Brain microvascular endothelial cell (primary cell): ENCODE results near the gene SLC2A2.

Source experiments
- DNase-seq: peaks from one replicate; pipeline ENCODE4 v3.0.0-alpha.2; 2020
- H3K27ac ChIP-seq: fragments of 250-450 bp; sonication (Bioruptor Pico); 2 replicates; pipeline ENCODE4 v1.5.1; 2020; ENCODE audit warnings: mild to moderate bottlenecking, moderate library complexity
- H3K27me3 ChIP-seq: fragments of 250-450 bp; sonication (Bioruptor Pico); replicated peaks from 2 replicates; pipeline ENCODE4 v1.5.1; 2020; ENCODE audit warnings: mild to moderate bottlenecking
- H3K36me3 ChIP-seq: fragments of 250-450 bp; sonication (Bioruptor Pico); replicated peaks from 2 replicates; pipeline ENCODE4 v1.5.1; 2020; ENCODE audit warnings: mild to moderate bottlenecking
- H3K4me3 ChIP-seq: 2 replicates; pipeline ENCODE4 v1.5.1; 2011; ENCODE audit warnings: low read depth, mild to moderate bottlenecking, control low read depth, low read length, moderate library complexity
- in situ Hi-C: cut with HindIII; loops from 2 replicates; pipeline ENCODE4 v1.10.0; 2017; ENCODE audit warnings: low sequenced_read_pairs, low pct_ligation_motif_present
- TF ChIP-seq, protein P1 (sequence below): IDR thresholded peaks from 2 replicates; pipeline ENCODE4 v1.5.1; 2011; ENCODE audit warnings: low read depth, mild to moderate bottlenecking, moderate library complexity, low read length, control low read depth, inconsistent platforms; ENCODE audit errors: missing control alignments

SLC2A2 gene

GRCh38 chr3:170966495-170966894 lies 60.0 kb downstream of the SLC2A2 start:
- in situ Hi-C loops: no loop called here

GRCh38 chr3:170962411-170962810 lies 64.1 kb downstream of the SLC2A2 start:
- DNase-seq: no peak
- TF ChIP-seq, protein P1, sequence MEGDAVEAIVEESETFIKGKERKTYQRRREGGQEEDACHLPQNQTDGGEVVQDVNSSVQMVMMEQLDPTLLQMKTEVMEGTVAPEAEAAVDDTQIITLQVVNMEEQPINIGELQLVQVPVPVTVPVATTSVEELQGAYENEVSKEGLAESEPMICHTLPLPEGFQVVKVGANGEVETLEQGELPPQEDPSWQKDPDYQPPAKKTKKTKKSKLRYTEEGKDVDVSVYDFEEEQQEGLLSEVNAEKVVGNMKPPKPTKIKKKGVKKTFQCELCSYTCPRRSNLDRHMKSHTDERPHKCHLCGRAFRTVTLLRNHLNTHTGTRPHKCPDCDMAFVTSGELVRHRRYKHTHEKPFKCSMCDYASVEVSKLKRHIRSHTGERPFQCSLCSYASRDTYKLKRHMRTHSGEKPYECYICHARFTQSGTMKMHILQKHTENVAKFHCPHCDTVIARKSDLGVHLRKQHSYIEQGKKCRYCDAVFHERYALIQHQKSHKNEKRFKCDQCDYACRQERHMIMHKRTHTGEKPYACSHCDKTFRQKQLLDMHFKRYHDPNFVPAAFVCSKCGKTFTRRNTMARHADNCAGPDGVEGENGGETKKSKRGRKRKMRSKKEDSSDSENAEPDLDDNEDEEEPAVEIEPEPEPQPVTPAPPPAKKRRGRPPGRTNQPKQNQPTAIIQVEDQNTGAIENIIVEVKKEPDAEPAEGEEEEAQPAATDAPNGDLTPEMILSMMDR: no peak
- Histone ChIP-seq H3K4me3 (no peak overlapping the region), H3K27me3 (no peaks in the 10 kb centered on the region), H3K36me3 (no peaks in the 10 kb centered on the region), H3K27ac (no peak overlapping the region)
- in situ Hi-C loops: no loop called here

More at GRCh38 chr3:170966495-170966894, 60.0 kb downstream of the SLC2A2 start:
- DNase-seq: no peak
- Histone ChIP-seq H3K27ac (no peak overlapping the region), H3K36me3 (no peaks in the 10 kb centered on the region), H3K4me3 (no peak overlapping the region), H3K27me3 (no peaks in the 10 kb centered on the region)
- TF ChIP-seq, protein P1: no peak

GRCh38 chr3:170961616-170962400 lies 64.7 kb downstream of the SLC2A2 start:
- in situ Hi-C loops: no loop called here
- DNase-seq: peak; percentile 16
- Histone ChIP-seq H3K4me3 (no peak overlapping the region), H3K36me3 (no peaks in the 10 kb centered on the region), H3K27ac (no peak overlapping the region), H3K27me3 (no peaks in the 10 kb centered on the region)
- TF ChIP-seq, protein P1: peak; percentile 43

GRCh38 chr3:170959457-170959856 lies 67.1 kb downstream of the SLC2A2 start:
- TF ChIP-seq, protein P1: no peak
- in situ Hi-C loops: no loop called here
- Histone ChIP-seq H3K36me3 (no peaks in the 10 kb centered on the region), H3K4me3 (no peak overlapping the region), H3K27me3 (no peaks in the 10 kb centered on the region), H3K27ac (no peak overlapping the region)
- DNase-seq: no peak

DNA sequence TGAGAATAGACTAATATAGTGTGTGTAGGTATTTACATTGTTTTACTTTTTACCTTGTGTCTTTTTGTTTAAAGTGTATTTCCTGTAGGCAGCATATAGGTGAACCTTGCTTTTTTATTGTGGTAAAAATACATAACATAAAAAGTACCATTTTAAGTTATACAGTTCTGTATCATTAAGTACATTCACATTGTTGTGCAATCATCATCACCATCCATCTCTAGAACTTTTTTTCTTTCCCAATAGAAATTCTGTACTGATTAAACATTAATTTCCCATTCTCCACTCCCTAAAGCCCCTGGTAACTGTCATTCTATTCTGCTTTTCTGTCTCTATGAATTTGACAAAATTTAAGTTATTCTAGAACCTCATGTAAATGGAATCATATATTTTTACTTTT lies 69.9 kb downstream of the SLC2A2 start:
- DNase-seq: no peak
- H3K27ac ChIP-seq: no peak overlapping the region
- TF ChIP-seq, protein P1: no peak
- H3K4me3 ChIP-seq: no peak overlapping the region
- no peaks in the 10 kb centered on the region for H3K27me3 ChIP-seq
- H3K36me3 ChIP-seq: no peaks in the 10 kb centered on the region
- in situ Hi-C loops: no loop called here

- no peak overlapping the region for H3K4me3 ChIP-seq
- TF ChIP-seq, protein P1: no peak
These were observed 72.8 kb downstream of the SLC2A2 start for GRCh38 chr3:170953736-170954135.

More at GRCh38 chr3:170953736-170954135, 72.8 kb downstream of the SLC2A2 start:
- no peaks in the 10 kb centered on the region for H3K36me3 ChIP-seq
- no peak for DNase-seq
- in situ Hi-C loops: no loop called here
- H3K27ac ChIP-seq: no peak overlapping the region
- H3K27me3 ChIP-seq: no peaks in the 10 kb centered on the region
